ENCODE results near the gene CETN1.

- TF ChIP-seq EZH2 (IDR thresholded peaks at IDR 0.05) = no peak
- no peak for TF ChIP-seq POLR2AphosphoS5 (IDR thresholded peaks at IDR 0.05; ENCODE audit: borderline replicate concordance, low read depth, low read length)
- TF ChIP-seq FOXP2 (optimal IDR thresholded peaks at IDR 0.05; ENCODE audit: control extremely low read depth, extremely low read length, insufficient read depth) = no peak
These were observed 6.8 kb upstream of the CETN1 start for GRCh38 chr18:573385-573784.
